ENCODE results near the gene PCDH9. TPM values are rescaled to one million over a fixed set of nuclear protein-coding genes. Genes with fewer than 3 reads are reported as not detected.
"Not testable (repeated sequence)": the region's sequence is repeated elsewhere in the genome, so short reads cannot be mapped to it uniquely, and the experiment has no call there.

PCDH9 gene
- total and polyA plus RNA-seq, 2 experiments from 2014 or later, result 0.56 to 0.76 TPM

GRCh38 chr13:66301006-66301405 is 929.1 kb downstream of the PCDH9 start:
- H3K4me2 ChIP-seq (ENCODE audit: unreplicated experiment), result no peak overlapping the region
- H3K27ac ChIP-seq, result no peak overlapping the region
- no peak for DNase-seq
- H3K36me3 ChIP-seq (ENCODE audit: low read depth), result no peaks in the 10 kb centered on the region
- in situ Hi-C loops (cut with MboI), result no loop called here
- no peak overlapping the region for H3K9ac ChIP-seq
- H3K79me2 ChIP-seq (ENCODE audit: insufficient read depth), result no peaks in the 10 kb centered on the region
- no peak for TF ChIP-seq EZH2 (IDR thresholded peaks at IDR 0.05; ENCODE audit: insufficient read depth, poor library complexity, severe bottlenecking)
- no peak for TF ChIP-seq EZH2phosphoT487 (IDR thresholded peaks at IDR 0.05; ENCODE audit: insufficient read depth, low read depth)
- H3K9me2 ChIP-seq (ENCODE audit: insufficient read depth), result no peaks in the 10 kb centered on the region
- no peaks in the 10 kb centered on the region for H3K4me1 ChIP-seq (ENCODE audit: insufficient read depth)
- H3K9me3 ChIP-seq (ENCODE audit: low read depth), result no peaks in the 10 kb centered on the region
- H4K20me1 ChIP-seq (ENCODE audit: insufficient read depth), result no peaks in the 10 kb centered on the region
- H2AFZ ChIP-seq, result no peak overlapping the region
- no peak overlapping the region for H3K4me3 ChIP-seq
- no peaks in the 10 kb centered on the region for H3F3A ChIP-seq (ENCODE audit: insufficient read depth)
- H3K27me3 ChIP-seq (replicated peaks; ENCODE audit: insufficient read depth), result no peaks in the 10 kb centered on the region
- WGBS, 2 experiments (ENCODE audit: low coverage in 1 of 2, low lambda C conversion rate in 2 of 2, missing lambda C conversion rate in 2 of 2), result 9 to 13% methylated on average over 1 of the region's 1 CpG

GRCh38 chr13:66296875-66297274 is 933.3 kb downstream of the PCDH9 start:
- H3K9ac ChIP-seq, result no peak overlapping the region
- no peaks in the 10 kb centered on the region for H3K27me3 ChIP-seq (replicated peaks; ENCODE audit: insufficient read depth)
- no peaks in the 10 kb centered on the region for H3K9me3 ChIP-seq (ENCODE audit: low read depth)
- H4K20me1 ChIP-seq (ENCODE audit: insufficient read depth), result no peaks in the 10 kb centered on the region
- H3K4me2 ChIP-seq (ENCODE audit: unreplicated experiment), result no peak overlapping the region
- H3K4me3 ChIP-seq, result no peak overlapping the region
- no peaks in the 10 kb centered on the region for H3K9me2 ChIP-seq (ENCODE audit: insufficient read depth)
- no peaks in the 10 kb centered on the region for H3F3A ChIP-seq (ENCODE audit: insufficient read depth)
- TF ChIP-seq EZH2 (IDR thresholded peaks at IDR 0.05; ENCODE audit: insufficient read depth, poor library complexity, severe bottlenecking), result no peak
- no peak for TF ChIP-seq EZH2phosphoT487 (IDR thresholded peaks at IDR 0.05; ENCODE audit: insufficient read depth, low read depth)
- no peak overlapping the region for H3K27ac ChIP-seq
- no peaks in the 10 kb centered on the region for H3K36me3 ChIP-seq (ENCODE audit: low read depth)
- H3K79me2 ChIP-seq (ENCODE audit: insufficient read depth), result no peaks in the 10 kb centered on the region
- in situ Hi-C loops (cut with MboI), result no loop called here
- no peaks in the 10 kb centered on the region for H3K4me1 ChIP-seq (ENCODE audit: insufficient read depth)
- 0 to 5% methylated on average over 1 of the region's 1 CpG for WGBS, 2 experiments (ENCODE audit: low coverage in 1 of 2, low lambda C conversion rate in 2 of 2, missing lambda C conversion rate in 2 of 2)
- DNase-seq, result no peak
- no peak overlapping the region for H2AFZ ChIP-seq

GRCh38 chr13:66296328-66296727 is 933.8 kb downstream of the PCDH9 start:
- no peak overlapping the region for H3K27ac ChIP-seq
- no peaks in the 10 kb centered on the region for H3K27me3 ChIP-seq (replicated peaks; ENCODE audit: insufficient read depth)
- DNase-seq, result no peak
- H3K9ac ChIP-seq, result no peak overlapping the region
- H3K4me2 ChIP-seq (ENCODE audit: unreplicated experiment), result no peak overlapping the region
- H3K4me1 ChIP-seq (ENCODE audit: insufficient read depth), result no peaks in the 10 kb centered on the region
- H3K36me3 ChIP-seq (ENCODE audit: low read depth), result no peaks in the 10 kb centered on the region
- no peak overlapping the region for H2AFZ ChIP-seq
- no peaks in the 10 kb centered on the region for H3K9me2 ChIP-seq (ENCODE audit: insufficient read depth)
- H3F3A ChIP-seq (ENCODE audit: insufficient read depth), result no peaks in the 10 kb centered on the region
- no peaks in the 10 kb centered on the region for H4K20me1 ChIP-seq (ENCODE audit: insufficient read depth)
- no peak overlapping the region for H3K4me3 ChIP-seq
- in situ Hi-C loops (cut with MboI), result no loop called here
- TF ChIP-seq EZH2 (IDR thresholded peaks at IDR 0.05; ENCODE audit: insufficient read depth, poor library complexity, severe bottlenecking) (no peak), EZH2phosphoT487 (IDR thresholded peaks at IDR 0.05; ENCODE audit: insufficient read depth, low read depth) (no peak)
- no peaks in the 10 kb centered on the region for H3K9me3 ChIP-seq (ENCODE audit: low read depth)
- no peaks in the 10 kb centered on the region for H3K79me2 ChIP-seq (ENCODE audit: insufficient read depth)

GRCh38 chr13:66286806-66287205 is 943.3 kb downstream of the PCDH9 start:
- H3F3A ChIP-seq (ENCODE audit: insufficient read depth); H3K9ac ChIP-seq; H3K27me3 ChIP-seq (replicated peaks; ENCODE audit: insufficient read depth); in situ Hi-C loops (cut with MboI); H3K4me2 ChIP-seq (ENCODE audit: unreplicated experiment); H2AFZ ChIP-seq; H4K20me1 ChIP-seq (ENCODE audit: insufficient read depth); H3K36me3 ChIP-seq (ENCODE audit: low read depth); H3K4me1 ChIP-seq (ENCODE audit: insufficient read depth); H3K9me3 ChIP-seq (ENCODE audit: low read depth); H3K79me2 ChIP-seq (ENCODE audit: insufficient read depth); H3K9me2 ChIP-seq (ENCODE audit: insufficient read depth); H3K4me3 ChIP-seq; H3K27ac ChIP-seq; DNase-seq: not testable (repeated sequence)
- 46 to 56% methylated on average over 5 of the region's 5 CpGs for WGBS, 2 experiments (ENCODE audit: low coverage in 1 of 2, low lambda C conversion rate in 2 of 2, missing lambda C conversion rate in 2 of 2)

- Histone ChIP-seq H3K4me3 (no peak overlapping the region), H3K79me2 (ENCODE audit: insufficient read depth) (no peaks in the 10 kb centered on the region), H3K9me3 (ENCODE audit: low read depth) (no peaks in the 10 kb centered on the region), H3K36me3 (ENCODE audit: low read depth) (no peaks in the 10 kb centered on the region), H3K4me1 (ENCODE audit: insufficient read depth) (no peaks in the 10 kb centered on the region), H3K9ac (no peak overlapping the region), H3K4me2 (ENCODE audit: unreplicated experiment) (no peak overlapping the region), H3K27me3 (replicated peaks; ENCODE audit: insufficient read depth) (no peaks in the 10 kb centered on the region), H3F3A (ENCODE audit: insufficient read depth) (no peaks in the 10 kb centered on the region), H3K9me2 (ENCODE audit: insufficient read depth) (no peaks in the 10 kb centered on the region), H3K27ac (no peak overlapping the region), H2AFZ (no peak overlapping the region), H4K20me1 (ENCODE audit: insufficient read depth) (no peaks in the 10 kb centered on the region)
- in situ Hi-C loops (cut with MboI), result no loop called here
- TF ChIP-seq EZH2phosphoT487 (IDR thresholded peaks at IDR 0.05; ENCODE audit: insufficient read depth, low read depth), result no peak
- TF ChIP-seq EZH2 (IDR thresholded peaks at IDR 0.05; ENCODE audit: insufficient read depth, poor library complexity, severe bottlenecking), result no peak
- WGBS, 2 experiments (ENCODE audit: low coverage in 1 of 2, low lambda C conversion rate in 2 of 2, missing lambda C conversion rate in 2 of 2), result 37 to 39% methylated on average over 1 of the region's 1 CpG
- DNase-seq, result no peak
Measured at GRCh38 chr13:66275416-66275815, 954.7 kb downstream of the PCDH9 start.
